SK-N-SH treated with all-trans-retinoic acid at 6 μM for 48 hours (cell line): Measurements from ENCODE around the gene AOPEP.

Experiments used
- ARNTL ChIP-seq: fragments of 450-650 bp; formaldehyde crosslinking; IDR thresholded peaks from 2 replicates; pipeline ENCODE4 v1.5.0; 2020; ENCODE audit warnings: low read depth, mild to moderate bottlenecking, moderate library complexity, borderline replicate concordance
- OSR1 ChIP-seq: fragments of 250-450 bp; sonication (Bioruptor Pico); IDR thresholded peaks from 2 replicates; pipeline ENCODE4 v1.8.0; 2022; ENCODE audit warnings: moderate library complexity, mild to moderate bottlenecking, inconsistent platforms
- ZC3H10 ChIP-seq: fragments of 250-450 bp; sonication (Bioruptor Pico); IDR thresholded peaks from 2 replicates; pipeline ENCODE4 v1.5.1; 2021; ENCODE audit warnings: mild to moderate bottlenecking, moderate library complexity
- ZNF565 ChIP-seq: fragments of 450-650 bp; formaldehyde crosslinking; conservative IDR thresholded peaks from 2 replicates; pipeline ENCODE4 v1.5.0; 2020; ENCODE audit warnings: low read depth, mild to moderate bottlenecking, moderate library complexity
- TF ChIP-seq, protein P1 (sequence below): fragments of 250-450 bp; sonication (Bioruptor Pico); IDR thresholded peaks from 2 replicates; pipeline ENCODE4 v1.8.0; 2020; ENCODE audit warnings: mild to moderate bottlenecking, moderate library complexity, borderline replicate concordance
- TF ChIP-seq, protein P2 (sequence below): fragments of 250-450 bp; sonication (Bioruptor Pico); IDR thresholded peaks from 2 replicates; pipeline ENCODE4 v1.5.0; 2020; ENCODE audit warnings: mild to moderate bottlenecking, moderate library complexity
- TF ChIP-seq, protein P3 (sequence below): fragments of 250-450 bp; sonication (Bioruptor Pico); IDR thresholded peaks from 2 replicates; pipeline ENCODE4 v1.5.1; 2020; ENCODE audit warnings: low read depth, mild to moderate bottlenecking, moderate library complexity

DNA sequence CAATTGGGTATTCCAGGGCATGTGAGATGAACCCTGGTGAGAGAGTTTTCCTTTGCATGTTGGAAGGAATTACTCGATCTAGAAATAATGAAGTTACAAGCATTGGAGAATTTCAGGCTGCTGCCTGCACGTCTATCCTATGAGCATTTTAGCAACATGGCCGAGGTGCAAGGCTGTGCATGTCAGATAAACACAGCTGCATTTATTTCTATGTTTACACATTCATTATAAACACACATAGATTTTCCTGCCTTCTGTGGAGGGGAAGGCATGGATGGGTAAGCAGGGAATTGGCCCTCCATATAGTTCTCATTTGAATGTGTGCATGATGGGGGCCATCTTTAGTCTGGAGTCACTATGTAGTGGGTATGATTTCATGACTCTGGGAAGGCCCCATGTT is 42.3 kb downstream of the AOPEP start:
- no peak for TF ChIP-seq OSR1
- TF ChIP-seq ZC3H10 (CRISPR knock-in tag), result no peak
- TF ChIP-seq, protein P1, sequence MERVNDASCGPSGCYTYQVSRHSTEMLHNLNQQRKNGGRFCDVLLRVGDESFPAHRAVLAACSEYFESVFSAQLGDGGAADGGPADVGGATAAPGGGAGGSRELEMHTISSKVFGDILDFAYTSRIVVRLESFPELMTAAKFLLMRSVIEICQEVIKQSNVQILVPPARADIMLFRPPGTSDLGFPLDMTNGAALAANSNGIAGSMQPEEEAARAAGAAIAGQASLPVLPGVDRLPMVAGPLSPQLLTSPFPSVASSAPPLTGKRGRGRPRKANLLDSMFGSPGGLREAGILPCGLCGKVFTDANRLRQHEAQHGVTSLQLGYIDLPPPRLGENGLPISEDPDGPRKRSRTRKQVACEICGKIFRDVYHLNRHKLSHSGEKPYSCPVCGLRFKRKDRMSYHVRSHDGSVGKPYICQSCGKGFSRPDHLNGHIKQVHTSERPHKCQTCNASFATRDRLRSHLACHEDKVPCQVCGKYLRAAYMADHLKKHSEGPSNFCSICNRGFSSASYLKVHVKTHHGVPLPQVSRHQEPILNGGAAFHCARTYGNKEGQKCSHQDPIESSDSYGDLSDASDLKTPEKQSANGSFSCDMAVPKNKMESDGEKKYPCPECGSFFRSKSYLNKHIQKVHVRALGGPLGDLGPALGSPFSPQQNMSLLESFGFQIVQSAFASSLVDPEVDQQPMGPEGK (CRISPR knock-in tag), result no peak
- TF ChIP-seq, protein P2, sequence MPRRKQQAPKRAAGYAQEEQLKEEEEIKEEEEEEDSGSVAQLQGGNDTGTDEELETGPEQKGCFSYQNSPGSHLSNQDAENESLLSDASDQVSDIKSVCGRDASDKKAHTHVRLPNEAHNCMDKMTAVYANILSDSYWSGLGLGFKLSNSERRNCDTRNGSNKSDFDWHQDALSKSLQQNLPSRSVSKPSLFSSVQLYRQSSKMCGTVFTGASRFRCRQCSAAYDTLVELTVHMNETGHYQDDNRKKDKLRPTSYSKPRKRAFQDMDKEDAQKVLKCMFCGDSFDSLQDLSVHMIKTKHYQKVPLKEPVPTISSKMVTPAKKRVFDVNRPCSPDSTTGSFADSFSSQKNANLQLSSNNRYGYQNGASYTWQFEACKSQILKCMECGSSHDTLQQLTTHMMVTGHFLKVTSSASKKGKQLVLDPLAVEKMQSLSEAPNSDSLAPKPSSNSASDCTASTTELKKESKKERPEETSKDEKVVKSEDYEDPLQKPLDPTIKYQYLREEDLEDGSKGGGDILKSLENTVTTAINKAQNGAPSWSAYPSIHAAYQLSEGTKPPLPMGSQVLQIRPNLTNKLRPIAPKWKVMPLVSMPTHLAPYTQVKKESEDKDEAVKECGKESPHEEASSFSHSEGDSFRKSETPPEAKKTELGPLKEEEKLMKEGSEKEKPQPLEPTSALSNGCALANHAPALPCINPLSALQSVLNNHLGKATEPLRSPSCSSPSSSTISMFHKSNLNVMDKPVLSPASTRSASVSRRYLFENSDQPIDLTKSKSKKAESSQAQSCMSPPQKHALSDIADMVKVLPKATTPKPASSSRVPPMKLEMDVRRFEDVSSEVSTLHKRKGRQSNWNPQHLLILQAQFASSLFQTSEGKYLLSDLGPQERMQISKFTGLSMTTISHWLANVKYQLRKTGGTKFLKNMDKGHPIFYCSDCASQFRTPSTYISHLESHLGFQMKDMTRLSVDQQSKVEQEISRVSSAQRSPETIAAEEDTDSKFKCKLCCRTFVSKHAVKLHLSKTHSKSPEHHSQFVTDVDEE (CRISPR knock-in tag), result no peak
- TF ChIP-seq, protein P3, sequence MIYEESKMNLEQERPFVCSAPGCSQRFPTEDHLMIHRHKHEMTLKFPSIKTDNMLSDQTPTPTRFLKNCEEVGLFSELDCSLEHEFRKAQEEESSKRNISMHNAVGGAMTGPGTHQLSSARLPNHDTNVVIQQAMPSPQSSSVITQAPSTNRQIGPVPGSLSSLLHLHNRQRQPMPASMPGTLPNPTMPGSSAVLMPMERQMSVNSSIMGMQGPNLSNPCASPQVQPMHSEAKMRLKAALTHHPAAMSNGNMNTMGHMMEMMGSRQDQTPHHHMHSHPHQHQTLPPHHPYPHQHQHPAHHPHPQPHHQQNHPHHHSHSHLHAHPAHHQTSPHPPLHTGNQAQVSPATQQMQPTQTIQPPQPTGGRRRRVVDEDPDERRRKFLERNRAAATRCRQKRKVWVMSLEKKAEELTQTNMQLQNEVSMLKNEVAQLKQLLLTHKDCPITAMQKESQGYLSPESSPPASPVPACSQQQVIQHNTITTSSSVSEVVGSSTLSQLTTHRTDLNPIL (CRISPR knock-in tag), result no peak
- TF ChIP-seq ARNTL, result no peak
- no peak for TF ChIP-seq ZNF565 (CRISPR knock-in tag)
